HepG2 (cell line): ENCODE results near the gene HBM. TPM values are rescaled to one million over a fixed set of nuclear protein-coding genes. Genes with fewer than 3 reads are reported as not detected.

ENCODE experiments used
- ATAC-seq: fragments of 200-7000 bp; cut with Tn5 transposase; 3 replicates; pipeline ENCODE4 v1.9.1; 2020; ENCODE audit warnings: mild to moderate bottlenecking, moderate library complexity
- BruUV-seq: library from RNA; stranded (reverse); fragments of 400-500 nt; replicated peaks from 2 replicates; lab custom pipeline; 2021; lab: Mats Ljungman, UMichigan
- CTCF ChIA-PET: fragments of 300-600 bp; formaldehyde crosslinking; extraction: SDS; loops from one replicate; lab custom pipeline; 2021; ENCODE audit warnings: low total read pairs, inconsistent platforms, low intra/inter-chr PET ratio; lab: Yijun Ruan, JAX
- POLR2A ChIA-PET: fragments of 350-600 bp; sonication (Branson Sonifier 250); formaldehyde crosslinking; loops from one replicate; lab custom pipeline; 2020; ENCODE audit warnings: antibody characterized with exemption, inconsistent platforms; lab: Yijun Ruan, JAX
- DNase-seq: peaks from one replicate; pipeline ENCODE4 v3.0.0-alpha.2; 2015; ENCODE audit warnings: low spot score
- FAIRE-seq: peaks from 3 replicates; lab custom pipeline; 2011; peaks lifted over from hg19 to GRCh38; lab: Jason Lieb, UNC
- H2AFZ ChIP-seq: one replicate; pipeline ENCODE4 v1.6.1; 2011; ENCODE audit warnings: low read length, inconsistent platforms
- H3K27ac ChIP-seq: fragments of 300-600 bp; 3 replicates; pipeline ENCODE4 v1.8.0; 2011; ENCODE audit warnings: mixed run types, mild to moderate bottlenecking, mixed read lengths, low read length, inconsistent platforms; ENCODE audit not compliant: insufficient read depth; ENCODE audit errors: extremely low read length
- H3K27me3 ChIP-seq, 2 experiments: fragments of 200-600 bp in 1 of 2; 2 replicates in 1 of 2; 3 replicates in 1 of 2; pipeline versions ENCODE4 v1.6.0 to v1.8.0; 2011; ENCODE audit warnings: low read length in 2 of 2, mild to moderate bottlenecking in 2 of 2, moderate library complexity in 2 of 2, inconsistent platforms in 1 of 2; ENCODE audit not compliant: insufficient read depth in 2 of 2, control insufficient read depth in 1 of 2
- H3K36me3 ChIP-seq, 2 experiments: fragments of 200-600 bp in 1 of 2; replicated peaks in 1 of 2; 2 replicates in 1 of 2; 3 replicates in 1 of 2; pipeline versions ENCODE4 v1.5.1 to v1.8.0; 2011; ENCODE audit warnings: low read length in 2 of 2, inconsistent platforms in 1 of 2; ENCODE audit not compliant: insufficient read depth in 2 of 2, control insufficient read depth in 1 of 2
- H3K4me1 ChIP-seq: 2 replicates; pipeline ENCODE4 v1.5.1; 2012; ENCODE audit warnings: low read length, inconsistent platforms; ENCODE audit not compliant: insufficient read depth
- H3K4me2 ChIP-seq: 2 replicates; pipeline ENCODE4 v1.6.0; 2011; ENCODE audit warnings: low read depth, low read length, inconsistent platforms
- H3K4me3 ChIP-seq, 3 experiments: fragments of 200-600 bp in 1 of 3; sonication (generic), shearing (Covaris generic) in 1 of 3; replicated peaks in 1 of 3; 2 replicates each; pipeline ENCODE4 v1.5.1; 2011 to 2016; ENCODE audit warnings: low read length in 3 of 3, inconsistent platforms in 2 of 3, low read depth in 2 of 3, mild to moderate bottlenecking in 2 of 3, control low read depth in 1 of 3, mixed read lengths in 1 of 3; ENCODE audit not compliant: insufficient read depth in 1 of 3
- H3K79me2 ChIP-seq: one replicate; pipeline ENCODE4 v1.6.1; 2011; ENCODE audit warnings: low read length, inconsistent platforms; ENCODE audit not compliant: insufficient read depth
- H3K9ac ChIP-seq: 2 replicates; pipeline ENCODE4 v1.6.0; 2011; ENCODE audit warnings: mild to moderate bottlenecking, low read depth, low read length, inconsistent platforms; ENCODE audit not compliant: insufficient read depth
- H3K9me3 ChIP-seq: 2 replicates; pipeline ENCODE4 v1.5.1; 2012; ENCODE audit warnings: mild to moderate bottlenecking, low read length
- H4K20me1 ChIP-seq: 2 replicates; pipeline ENCODE4 v1.6.0; 2011; ENCODE audit warnings: inconsistent platforms, mild to moderate bottlenecking, low read length, moderate library complexity; ENCODE audit not compliant: insufficient read depth
- GATAD1 ChIP-seq: IDR thresholded peaks from 2 replicates; pipeline ENCODE4 v1.6.1; 2016; ENCODE audit warnings: missing genetic modification reagents, missing compliant biosample characterization
- HNRNPK ChIP-seq: fragments of 200-400 bp; formaldehyde crosslinking; IDR thresholded peaks from 2 replicates; pipeline ENCODE4 v1.6.1; 2018; ENCODE audit warnings: low read length, low read depth, moderate library complexity, mild to moderate bottlenecking; ENCODE audit not compliant: poor library complexity, severe bottlenecking
- MLLT10 ChIP-seq: sonication (generic); formaldehyde crosslinking; IDR thresholded peaks from 2 replicates; pipeline ENCODE4 v1.4.0; 2020; ENCODE audit warnings: missing genetic modification reagents
- MYNN ChIP-seq: sonication (generic); formaldehyde crosslinking; IDR thresholded peaks from 2 replicates; pipeline ENCODE4 v1.4.0; 2020; ENCODE audit warnings: mild to moderate bottlenecking, low read depth, missing genetic modification reagents
- PHF5A ChIP-seq: IDR thresholded peaks from one replicate; pipeline ENCODE4 v1.6.1; 2018; ENCODE audit warnings: low read depth, missing genetic modification reagents; ENCODE audit not compliant: unreplicated experiment
- ZFY ChIP-seq: sonication (generic); formaldehyde crosslinking; IDR thresholded peaks from 2 replicates; pipeline ENCODE4 v1.4.0; 2020; ENCODE audit warnings: missing genetic modification reagents
- ZNF253 ChIP-seq: sonication (generic); formaldehyde crosslinking; IDR thresholded peaks from 2 replicates; pipeline ENCODE4 v1.8.0; 2022; ENCODE audit warnings: mild to moderate bottlenecking, missing genetic modification reagents, borderline replicate concordance
- ZNF33B ChIP-seq: sonication (generic); formaldehyde crosslinking; IDR thresholded peaks from 2 replicates; pipeline ENCODE4 v1.5.1; 2020; ENCODE audit warnings: mild to moderate bottlenecking, missing genetic modification reagents
- ZNF788 ChIP-seq: sonication (generic); formaldehyde crosslinking; IDR thresholded peaks from 2 replicates; pipeline ENCODE4 v1.5.0; 2020; ENCODE audit warnings: mild to moderate bottlenecking, missing genetic modification reagents, borderline replicate concordance
- WGBS: methylation state at CpG from one replicate; pipeline ENCODE4 v1.1.6; 2017; ENCODE audit warnings: low lambda C conversion rate; 5-methylcytosine and 5-hydroxymethylcytosine counted together
- in situ Hi-C: cut with HindIII; loops from 2 replicates; pipeline ENCODE4 v1.10.0; 2017; ENCODE audit warnings: low pct_unique_long_range_greater_than_20kb; ENCODE audit not compliant: extremely low pct_ligation_motif_present
- intact Hi-C: fragments of 100-400 bp; cut with micrococcal nuclease; formaldehyde crosslinking; loops from one replicate; pipeline ENCODE4 v1.10.0; 2022; ENCODE audit not compliant: unreplicated experiment
- polyA plus RNA-seq, 8 experiments: library from polyadenylated mRNA; depleted of rRNA in 3 of 8; stranded (reverse) in 7 of 8; unstranded in 1 of 8; fragments of >200 nt; fragmentation: Illumina TruSeq in 4 of 8; extraction: Trizol in 4 of 8; gene quantifications; 2 replicates each; pipeline versions ENCODE4 v1.2.1 to v1.2.3, GENCODE V29; 2011 to 2016; ENCODE audit warnings: low read depth in 4 of 8, missing spikeins in 1 of 8, mixed read lengths in 1 of 8; ENCODE audit not compliant: insufficient read depth in 1 of 8
- total RNA-seq, 5 experiments: library from RNA; depleted of rRNA; stranded (reverse); fragments of >200 nt; fragmentation: Illumina TruSeq; extraction: Trizol; gene quantifications; 2 replicates each; pipeline ENCODE4 v1.2.3, GENCODE V29; 2016; ENCODE audit warnings: low read depth in 1 of 5
- TF ChIP-seq, protein P1 (sequence below): sonication (generic); formaldehyde crosslinking; IDR thresholded peaks from 2 replicates; pipeline ENCODE4 v1.5.0; 2020; ENCODE audit warnings: mild to moderate bottlenecking, missing genetic modification reagents, moderate library complexity
- TF ChIP-seq, protein P2 (sequence below): IDR thresholded peaks from 2 replicates; pipeline ENCODE4 v1.4.0; 2020; ENCODE audit warnings: mild to moderate bottlenecking, missing genetic modification reagents

The HBM gene
- total and polyA plus RNA-seq, 2 of the 13 experiments (the other 11 are each of a cell fraction or from before 2014, with no cell fraction given), result not detected

DNA sequence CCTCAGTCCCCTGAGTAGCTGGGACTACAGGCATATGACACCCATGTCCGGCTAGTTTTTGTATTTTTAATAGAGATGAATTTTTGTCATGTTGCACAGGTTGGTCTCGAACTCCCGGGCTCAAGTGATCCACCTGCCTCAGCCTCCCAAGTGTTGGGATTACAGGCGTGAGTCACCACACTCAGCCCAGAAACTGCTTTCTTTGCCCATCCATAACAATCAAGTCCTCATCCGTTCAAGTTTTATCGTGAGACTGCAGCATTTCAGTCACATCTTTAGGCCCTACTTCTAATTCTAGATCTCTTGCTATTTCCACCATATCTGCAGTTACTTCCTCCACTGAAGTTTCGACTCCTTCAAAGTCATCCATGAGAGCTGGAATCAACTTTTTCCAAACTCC is 33.7 kb upstream of the HBM start:
- no peak overlapping the region for H3K27ac ChIP-seq
- FAIRE-seq, result no peak
- H3K79me2 ChIP-seq, result peaks cover 16% of the 10 kb centered on the region
- no peak for ATAC-seq
- no peak overlapping the region for H3K4me2 ChIP-seq
- peaks cover 8% of the 10 kb centered on the region for H3K4me1 ChIP-seq
- H3K27me3 ChIP-seq, result no peaks in the 10 kb centered on the region
- TF ChIP-seq MYNN (CRISPR knock-in tag), result no peak
- no peak for TF ChIP-seq HNRNPK
- TF ChIP-seq ZNF788, result no peak
- TF ChIP-seq ZFY, result no peak
- no peak for TF ChIP-seq PHF5A (CRISPR knock-in tag)
- no peak for TF ChIP-seq GATAD1
- TF ChIP-seq, protein P1, sequence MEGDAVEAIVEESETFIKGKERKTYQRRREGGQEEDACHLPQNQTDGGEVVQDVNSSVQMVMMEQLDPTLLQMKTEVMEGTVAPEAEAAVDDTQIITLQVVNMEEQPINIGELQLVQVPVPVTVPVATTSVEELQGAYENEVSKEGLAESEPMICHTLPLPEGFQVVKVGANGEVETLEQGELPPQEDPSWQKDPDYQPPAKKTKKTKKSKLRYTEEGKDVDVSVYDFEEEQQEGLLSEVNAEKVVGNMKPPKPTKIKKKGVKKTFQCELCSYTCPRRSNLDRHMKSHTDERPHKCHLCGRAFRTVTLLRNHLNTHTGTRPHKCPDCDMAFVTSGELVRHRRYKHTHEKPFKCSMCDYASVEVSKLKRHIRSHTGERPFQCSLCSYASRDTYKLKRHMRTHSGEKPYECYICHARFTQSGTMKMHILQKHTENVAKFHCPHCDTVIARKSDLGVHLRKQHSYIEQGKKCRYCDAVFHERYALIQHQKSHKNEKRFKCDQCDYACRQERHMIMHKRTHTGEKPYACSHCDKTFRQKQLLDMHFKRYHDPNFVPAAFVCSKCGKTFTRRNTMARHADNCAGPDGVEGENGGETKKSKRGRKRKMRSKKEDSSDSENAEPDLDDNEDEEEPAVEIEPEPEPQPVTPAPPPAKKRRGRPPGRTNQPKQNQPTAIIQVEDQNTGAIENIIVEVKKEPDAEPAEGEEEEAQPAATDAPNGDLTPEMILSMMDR, result no peak
- TF ChIP-seq ZNF253 (CRISPR knock-in tag), result no peak
- TF ChIP-seq ZNF33B (CRISPR knock-in tag), result no peak
- TF ChIP-seq MLLT10 (CRISPR knock-in tag), result no peak
- TF ChIP-seq, protein P2, sequence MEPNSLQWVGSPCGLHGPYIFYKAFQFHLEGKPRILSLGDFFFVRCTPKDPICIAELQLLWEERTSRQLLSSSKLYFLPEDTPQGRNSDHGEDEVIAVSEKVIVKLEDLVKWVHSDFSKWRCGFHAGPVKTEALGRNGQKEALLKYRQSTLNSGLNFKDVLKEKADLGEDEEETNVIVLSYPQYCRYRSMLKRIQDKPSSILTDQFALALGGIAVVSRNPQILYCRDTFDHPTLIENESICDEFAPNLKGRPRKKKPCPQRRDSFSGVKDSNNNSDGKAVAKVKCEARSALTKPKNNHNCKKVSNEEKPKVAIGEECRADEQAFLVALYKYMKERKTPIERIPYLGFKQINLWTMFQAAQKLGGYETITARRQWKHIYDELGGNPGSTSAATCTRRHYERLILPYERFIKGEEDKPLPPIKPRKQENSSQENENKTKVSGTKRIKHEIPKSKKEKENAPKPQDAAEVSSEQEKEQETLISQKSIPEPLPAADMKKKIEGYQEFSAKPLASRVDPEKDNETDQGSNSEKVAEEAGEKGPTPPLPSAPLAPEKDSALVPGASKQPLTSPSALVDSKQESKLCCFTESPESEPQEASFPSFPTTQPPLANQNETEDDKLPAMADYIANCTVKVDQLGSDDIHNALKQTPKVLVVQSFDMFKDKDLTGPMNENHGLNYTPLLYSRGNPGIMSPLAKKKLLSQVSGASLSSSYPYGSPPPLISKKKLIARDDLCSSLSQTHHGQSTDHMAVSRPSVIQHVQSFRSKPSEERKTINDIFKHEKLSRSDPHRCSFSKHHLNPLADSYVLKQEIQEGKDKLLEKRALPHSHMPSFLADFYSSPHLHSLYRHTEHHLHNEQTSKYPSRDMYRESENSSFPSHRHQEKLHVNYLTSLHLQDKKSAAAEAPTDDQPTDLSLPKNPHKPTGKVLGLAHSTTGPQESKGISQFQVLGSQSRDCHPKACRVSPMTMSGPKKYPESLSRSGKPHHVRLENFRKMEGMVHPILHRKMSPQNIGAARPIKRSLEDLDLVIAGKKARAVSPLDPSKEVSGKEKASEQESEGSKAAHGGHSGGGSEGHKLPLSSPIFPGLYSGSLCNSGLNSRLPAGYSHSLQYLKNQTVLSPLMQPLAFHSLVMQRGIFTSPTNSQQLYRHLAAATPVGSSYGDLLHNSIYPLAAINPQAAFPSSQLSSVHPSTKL (CRISPR knock-in tag), result no peak
- TF ChIP-seq, all 625 proteins: peak for 0
- in situ Hi-C loops, result no loop called here
- intact Hi-C loops, result no loop called here
- WGBS, result 96% methylated on average over 7 of the region's 7 CpGs
- H3K9ac ChIP-seq, result no peak overlapping the region
- no peak overlapping the region for H2AFZ ChIP-seq
- H3K36me3 ChIP-seq, result peaks cover 0 to 15% of the 10 kb centered on the region in 2 experiments; a peak in 2 of 5 replicates
- H3K9me3 ChIP-seq, result no peaks in the 10 kb centered on the region
- BruUV-seq, result no TSS peak
- POLR2A ChIA-PET, result no interaction called here
- CTCF ChIA-PET, result no interaction called here
- H4K20me1 ChIP-seq, result no peaks in the 10 kb centered on the region
- no peak for DNase-seq
- H3K4me3 ChIP-seq, result no peak overlapping the region
